Natural killer cell treated with Interleukin-12 subunit alpha and Interleukin-12 subunit beta and Interleukin-15 and Interleukin-18, amount 100 ng/mL, for 72 hours (primary cell): ENCODE results near the gene IGSF3. TPM values are rescaled to one million over a fixed set of nuclear protein-coding genes. Genes with fewer than 3 reads are reported as not detected.
"Not testable (repeated sequence)": the region's sequence is repeated elsewhere in the genome, so short reads cannot be mapped to it uniquely, and the experiment has no call there.

Experiments used
- ATAC-seq, 2 donors: fragments of 150-1000 bp; cut with Tn5 transposase in 1 of 2; sonication (Bioruptor Pico), chemical (Tn5 transposase) in 1 of 2; 2 replicates each; pipeline ENCODE4 v1.10.0; 2021
- DNase-seq: peaks from one replicate; pipeline ENCODE4 v3.0.0; 2022; ENCODE audit warnings: low spot score
- H3K27ac Mint-ChIP-seq, 2 donors: 1 replicate in 1 of 2; 2 replicates in 1 of 2; pipeline ENCODE4 v1.8.0; 2022; ENCODE audit warnings: mixed read lengths in 2 of 2, mild to moderate bottlenecking in 1 of 2, moderate library complexity in 1 of 2
- H3K27me3 Mint-ChIP-seq, 2 donors: 1 replicate in 1 of 2; 2 replicates in 1 of 2; pipeline ENCODE4 v1.8.0; 2022; ENCODE audit warnings: mixed read lengths in 2 of 2
- H3K36me3 Mint-ChIP-seq: one replicate; pipeline ENCODE4 v1.8.0; 2022; ENCODE audit warnings: mixed read lengths
- H3K4me1 Mint-ChIP-seq, 2 donors: 1 replicate in 1 of 2; 2 replicates in 1 of 2; pipeline ENCODE4 v1.8.0; 2022; ENCODE audit warnings: low read depth in 2 of 2, mixed read lengths in 2 of 2, mild to moderate bottlenecking in 1 of 2
- H3K4me3 Mint-ChIP-seq: one replicate; pipeline ENCODE4 v1.8.0; 2022; ENCODE audit warnings: mixed read lengths
- H3K9me3 Mint-ChIP-seq: 2 replicates; pipeline ENCODE4 v1.8.0; 2022; ENCODE audit warnings: mixed read lengths
- total RNA-seq, 2 donors: library from RNA; stranded (reverse); gene quantifications; one replicate each; pipeline ENCODE4 v1.2.3, GENCODE V29; 2022

IGSF3 gene
- total RNA-seq, 2 donors from 2014 or later: 0.24 to 0.36 TPM

DNA sequence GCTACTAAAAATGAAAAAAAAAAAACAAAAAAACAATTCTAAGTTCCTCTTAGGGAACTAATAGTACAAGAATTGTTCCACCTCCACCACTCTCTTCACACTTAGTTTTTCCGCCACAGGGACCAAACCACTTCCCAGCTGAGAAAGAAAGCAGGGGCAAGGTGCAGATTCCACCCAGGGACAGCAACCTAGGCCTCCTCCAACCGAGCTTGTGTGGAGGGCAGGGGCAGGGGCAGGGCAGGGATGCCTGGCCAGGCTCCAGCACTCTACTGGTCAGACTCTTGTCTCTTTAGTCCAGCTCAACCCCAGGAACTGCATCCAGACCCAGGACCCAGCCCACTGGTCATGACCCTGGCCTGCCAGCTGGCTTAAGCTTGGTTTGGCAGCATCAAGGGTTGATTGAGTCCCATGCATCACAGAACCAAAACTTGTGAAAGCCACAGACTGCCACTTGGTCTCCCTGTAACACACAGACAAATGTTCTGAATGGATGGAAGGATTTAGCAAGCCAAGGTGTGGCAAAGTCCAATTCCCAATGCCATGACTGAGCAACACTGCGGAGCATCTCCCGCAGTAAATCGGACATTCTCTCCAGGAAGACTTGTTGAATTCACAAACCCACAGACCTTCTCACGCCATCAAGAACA is 77.1 kb downstream of the IGSF3 start:
- Mint-ChIP-seq H3K27ac (peak overlapping the region in 1 of 2 donors; percentile 57), H3K27me3 (peaks cover 26 to 43% of the 10 kb centered on the region in 2 donors), H3K4me1 (peaks cover 23% of the 10 kb centered on the region in 2 donors), H3K4me3 (peak overlapping the region; percentile 36)
- peak in 1 of 2 donors; percentile 62 for ATAC-seq
- not testable (repeated sequence) for DNase-seq, H3K36me3 Mint-ChIP-seq, H3K9me3 Mint-ChIP-seq

DNA sequence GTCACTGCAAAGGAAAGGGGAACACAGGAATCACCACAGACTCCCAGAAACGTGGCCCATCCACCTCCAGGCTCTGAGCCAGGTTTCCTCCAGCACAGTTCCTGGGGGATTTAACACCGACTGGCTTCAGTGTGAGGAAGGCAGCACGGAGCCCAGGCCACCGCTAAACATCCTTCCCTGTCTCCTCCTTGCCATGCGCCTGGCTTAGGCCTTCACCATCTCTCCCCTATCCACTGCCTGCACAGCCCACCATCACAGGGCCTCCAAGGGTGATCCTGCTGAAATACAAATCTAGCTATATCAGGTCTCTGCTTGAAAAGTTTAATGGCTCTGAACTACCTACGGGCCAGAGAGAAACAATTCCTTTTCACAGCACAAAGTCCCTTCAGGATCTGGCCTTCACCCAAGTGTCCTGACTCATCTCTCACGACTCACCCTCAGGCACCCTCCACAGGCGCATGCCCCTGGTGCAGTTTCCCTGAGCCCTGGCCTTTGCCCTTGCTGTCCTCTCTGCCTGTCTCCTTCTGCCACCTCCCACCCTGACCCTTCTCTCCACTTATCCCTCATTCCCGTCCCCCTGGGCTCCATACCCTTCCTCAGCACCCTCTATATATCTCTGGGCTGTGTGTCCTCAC is 78.3 kb downstream of the IGSF3 start:
- not testable (repeated sequence) for DNase-seq, H3K9me3 Mint-ChIP-seq, H3K36me3 Mint-ChIP-seq, ATAC-seq
- Mint-ChIP-seq H3K4me1 (peaks cover 23% of the 10 kb centered on the region in 2 donors), H3K4me3 (peak overlapping the region; percentile 36), H3K27ac (peak overlapping the region in 1 of 2 donors; percentile 35), H3K27me3 (peaks cover 23 to 35% of the 10 kb centered on the region in 2 donors)

DNA sequence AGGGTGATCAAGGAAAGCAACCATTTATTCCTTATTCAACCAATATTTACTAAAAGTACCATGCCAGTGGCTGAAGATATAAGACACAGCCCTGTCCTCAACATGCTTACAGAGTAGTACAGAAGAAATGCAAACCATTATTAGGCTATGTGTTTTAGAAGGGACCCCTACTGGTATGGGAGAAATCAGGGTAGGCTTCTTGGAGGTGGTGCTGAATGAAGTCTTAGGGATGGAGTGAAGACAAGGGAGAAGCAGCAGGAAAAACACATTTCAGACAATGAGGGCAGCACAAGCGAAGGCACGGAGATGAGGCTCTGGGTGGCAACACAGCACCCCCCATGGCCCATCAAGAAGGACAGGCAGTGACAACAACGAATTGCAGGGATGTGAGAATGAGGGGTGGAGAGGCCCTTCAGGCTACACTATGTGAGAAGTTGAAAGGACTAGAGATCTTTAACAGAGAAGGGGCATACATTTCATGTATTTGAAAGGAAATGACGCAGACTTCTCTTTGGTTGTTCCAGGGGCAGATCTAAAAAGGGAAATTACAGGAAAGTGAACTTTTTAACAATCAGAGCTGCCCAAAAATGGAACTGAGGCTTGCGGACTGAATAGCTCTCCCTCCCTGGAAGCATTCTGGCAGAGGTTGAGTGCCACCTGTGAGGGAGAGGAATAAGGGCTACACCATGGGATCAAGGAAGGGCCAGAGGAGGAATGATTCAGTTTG is 79.9 kb downstream of the IGSF3 start:
- Mint-ChIP-seq H3K4me1 (peaks cover 23% of the 10 kb centered on the region in 2 donors), H3K9me3 (no peaks in the 10 kb centered on the region), H3K27ac (peak overlapping the region in 1 of 2 donors; percentile 6), H3K4me3 (no peak overlapping the region), H3K27me3 (peaks cover 23 to 35% of the 10 kb centered on the region in 2 donors), H3K36me3 (no peaks in the 10 kb centered on the region)
- no peak for DNase-seq
- ATAC-seq: no peak

DNA sequence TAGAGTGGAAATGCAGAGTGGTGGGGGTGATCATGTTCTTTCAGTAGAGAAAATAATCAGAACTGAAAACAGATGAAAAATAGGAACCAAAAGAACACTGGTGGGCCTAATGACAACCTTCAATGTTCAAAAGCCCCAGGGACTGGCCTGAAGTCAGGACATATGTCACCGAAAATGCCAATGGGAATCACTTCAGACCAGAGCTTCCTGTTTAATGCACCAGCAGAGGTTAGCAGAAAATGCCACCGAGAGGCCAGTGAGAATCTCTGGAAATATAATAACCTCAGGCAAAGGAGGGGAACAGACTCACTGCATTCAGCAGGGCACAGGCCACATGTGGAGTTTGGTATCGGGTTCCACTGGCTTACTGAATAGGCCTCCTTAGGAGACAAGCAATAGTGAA is 80.8 kb downstream of the IGSF3 start:
- Mint-ChIP-seq H3K27me3 (peaks cover 31 to 35% of the 10 kb centered on the region in 2 donors), H3K4me1 (peaks cover 23% of the 10 kb centered on the region in 2 donors), H3K36me3 (no peaks in the 10 kb centered on the region), H3K27ac (peak overlapping the region in 1 of 2 donors; percentile 65), H3K9me3 (no peaks in the 10 kb centered on the region), H3K4me3 (no peak overlapping the region)
- DNase-seq (no peak), ATAC-seq (no peak)

DNA sequence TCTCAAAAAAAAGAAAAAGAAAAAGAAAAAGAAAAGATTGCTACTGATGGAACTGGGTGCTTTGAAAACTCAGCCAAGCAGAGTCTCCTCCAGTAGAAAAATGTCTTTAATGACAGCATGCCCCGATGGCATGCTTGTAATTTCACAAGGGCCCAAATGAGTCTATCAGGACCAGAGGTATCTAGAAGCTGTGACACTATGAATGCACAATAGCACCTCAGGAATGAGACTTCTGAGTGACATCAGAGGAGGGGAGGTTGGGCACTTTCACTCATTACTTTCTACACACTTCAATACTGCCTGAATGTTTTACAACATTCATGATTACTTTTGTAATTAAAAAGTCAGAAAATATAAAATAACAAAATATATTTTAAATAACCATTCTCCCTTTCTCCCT is 81.6 kb downstream of the IGSF3 start:
- no peaks in the 10 kb centered on the region for H3K9me3 Mint-ChIP-seq
- H3K27me3 Mint-ChIP-seq: peaks cover 31 to 35% of the 10 kb centered on the region in 2 donors
- no peak overlapping the region for H3K4me3 Mint-ChIP-seq
- peaks cover 23% of the 10 kb centered on the region in 2 donors for H3K4me1 Mint-ChIP-seq
- no peak for ATAC-seq
- no peaks in the 10 kb centered on the region for H3K36me3 Mint-ChIP-seq
- DNase-seq: no peak
- no peak overlapping the region for H3K27ac Mint-ChIP-seq

DNA sequence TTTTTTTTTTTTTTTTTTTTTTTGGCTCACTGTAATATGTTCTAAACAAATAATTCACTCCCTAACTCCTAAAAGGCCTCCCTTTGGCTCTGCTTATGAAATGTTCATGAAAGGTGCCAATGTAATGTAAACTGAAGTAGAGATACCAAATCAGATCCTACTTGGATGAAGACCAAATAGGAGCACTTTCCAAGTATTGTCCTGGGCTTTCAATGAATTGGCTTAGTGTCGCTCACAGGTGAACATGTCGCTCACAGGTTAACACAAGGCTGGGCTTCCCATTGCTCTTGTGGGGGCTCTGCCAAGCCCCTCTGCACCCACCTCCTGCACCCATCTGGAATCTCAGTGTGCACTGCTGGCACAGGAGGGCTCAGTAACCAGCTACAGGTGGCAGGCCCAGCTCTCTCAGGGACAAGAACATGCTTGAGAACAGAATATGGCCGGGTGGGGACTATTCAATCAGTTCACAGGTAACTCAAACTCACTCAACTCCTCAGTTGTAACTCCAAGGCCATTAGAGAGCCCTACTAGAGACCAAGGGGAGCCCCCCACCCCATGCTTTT is 86.1 kb downstream of the IGSF3 start:
- no peaks in the 10 kb centered on the region for H3K4me1 Mint-ChIP-seq
- no peak overlapping the region for H3K4me3 Mint-ChIP-seq
- no peak overlapping the region for H3K27ac Mint-ChIP-seq

DNA sequence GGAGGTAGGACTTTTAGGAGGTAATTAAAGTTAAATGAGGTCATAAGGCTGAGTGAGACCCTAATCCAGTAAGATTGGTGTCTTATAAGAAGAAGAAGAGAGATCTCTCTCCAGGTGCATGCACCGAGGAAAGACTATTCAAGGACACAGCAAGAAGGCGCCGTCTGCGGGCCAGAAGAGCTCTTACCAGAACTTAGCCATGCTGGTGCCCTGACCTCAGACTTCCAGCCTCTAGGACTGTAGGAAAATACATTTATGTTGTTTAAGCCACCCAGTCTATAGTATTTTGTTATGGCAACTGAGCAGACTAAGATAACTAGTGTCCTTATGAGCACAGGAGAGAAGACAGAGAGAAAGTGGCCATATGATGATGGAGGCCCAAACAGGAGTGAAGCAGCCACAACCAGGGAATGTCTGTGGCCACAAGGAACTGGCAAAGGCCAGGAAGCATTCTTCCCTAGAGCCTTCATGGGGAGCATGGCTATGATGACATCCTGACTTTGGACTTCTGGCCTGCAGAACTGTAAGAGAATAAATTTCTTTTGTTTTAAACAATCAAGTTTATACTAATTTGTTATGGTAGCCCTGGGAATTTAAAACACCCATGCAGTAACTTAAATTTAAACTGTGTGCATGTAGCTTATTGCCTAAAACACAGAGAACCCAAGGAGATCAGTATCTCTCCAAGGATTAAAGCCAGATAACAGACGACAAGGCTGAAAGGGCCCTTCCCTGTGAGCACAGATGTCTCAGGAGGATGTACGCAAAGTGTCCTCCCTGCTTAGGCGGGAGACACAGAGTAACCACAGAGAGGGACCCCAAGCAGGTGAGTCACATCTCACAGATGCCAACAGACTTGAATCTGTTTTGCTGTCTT is 86.8 kb downstream of the IGSF3 start:
- Mint-ChIP-seq H3K4me3 (no peak overlapping the region), H3K9me3 (no peaks in the 10 kb centered on the region), H3K27ac (no peak overlapping the region), H3K4me1 (no peaks in the 10 kb centered on the region), H3K36me3 (no peaks in the 10 kb centered on the region), H3K27me3 (peaks cover 8 to 25% of the 10 kb centered on the region in 2 donors)
- DNase-seq: no peak
- no peak for ATAC-seq

More for the DNA sequence above, 86.1 kb downstream of the IGSF3 start:
- no peak for DNase-seq
- no peak for ATAC-seq
- Mint-ChIP-seq H3K9me3 (no peaks in the 10 kb centered on the region), H3K27me3 (peaks cover 14 to 26% of the 10 kb centered on the region in 2 donors), H3K36me3 (no peaks in the 10 kb centered on the region)

DNA sequence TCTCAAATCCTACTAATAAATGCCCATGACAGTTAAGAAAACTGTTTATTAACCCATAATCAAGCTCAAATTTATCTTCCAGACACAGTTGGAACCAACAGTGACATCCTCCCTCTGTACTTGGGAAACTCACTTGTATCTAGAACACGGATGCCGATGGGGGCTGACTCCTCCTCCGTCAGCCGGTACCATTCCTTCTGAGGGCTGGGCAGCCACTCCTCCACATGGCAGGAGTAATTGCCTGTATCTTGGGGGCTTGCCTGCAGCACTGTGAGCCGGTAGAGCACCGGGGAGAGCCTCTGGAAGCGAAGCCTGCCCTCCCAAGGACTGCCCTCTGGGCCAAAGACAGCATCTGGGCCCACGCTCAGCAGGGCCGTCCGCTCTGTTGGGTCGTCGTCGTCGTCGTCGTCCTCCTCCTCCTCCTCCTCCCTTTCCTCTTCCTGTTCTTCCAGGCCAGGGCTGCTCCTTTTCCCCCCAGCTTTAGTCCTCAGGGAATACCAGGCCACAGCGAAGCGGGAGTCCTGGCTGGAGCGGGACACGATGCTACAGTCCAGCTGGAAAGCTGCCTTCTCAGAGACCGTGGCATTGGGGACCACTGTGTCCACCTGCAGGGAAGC is 88.2 kb downstream of the IGSF3 start:
- Mint-ChIP-seq H3K27ac (no peak overlapping the region), H3K36me3 (no peaks in the 10 kb centered on the region), H3K4me1 (peaks cover 0 to 8% of the 10 kb centered on the region in 2 donors), H3K4me3 (no peak overlapping the region), H3K27me3 (peaks cover 8 to 27% of the 10 kb centered on the region in 2 donors), H3K9me3 (no peaks in the 10 kb centered on the region)
- no peak for ATAC-seq
- no peak for DNase-seq

DNA sequence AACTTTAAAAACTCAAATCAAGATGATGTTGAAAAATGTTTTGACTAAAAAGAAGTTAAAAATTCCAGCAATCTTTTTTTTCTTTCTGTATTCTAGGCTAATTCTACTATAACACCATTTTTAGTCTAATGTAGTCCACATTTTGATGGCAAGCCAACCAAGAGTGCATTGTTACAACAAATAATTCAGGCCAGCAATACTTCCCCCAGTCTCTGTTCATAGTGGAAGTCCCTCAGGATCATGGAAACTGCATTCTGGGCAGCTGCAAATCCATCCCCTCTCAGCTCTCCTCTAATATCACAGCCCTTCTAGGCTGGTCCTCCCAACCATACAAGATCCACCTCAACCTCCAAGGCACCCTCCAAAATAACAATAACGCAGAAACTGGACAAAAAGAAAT is 89.0 kb downstream of the IGSF3 start:
- ATAC-seq (no peak), DNase-seq (no peak)
- H3K4me1 Mint-ChIP-seq: peaks cover 4 to 9% of the 10 kb centered on the region in 2 donors
- no peaks in the 10 kb centered on the region for H3K9me3 Mint-ChIP-seq
- peaks cover 8 to 26% of the 10 kb centered on the region in 2 donors for H3K27me3 Mint-ChIP-seq
- H3K4me3 Mint-ChIP-seq: no peak overlapping the region
- H3K36me3 Mint-ChIP-seq: no peaks in the 10 kb centered on the region
- H3K27ac Mint-ChIP-seq: no peak overlapping the region

DNA sequence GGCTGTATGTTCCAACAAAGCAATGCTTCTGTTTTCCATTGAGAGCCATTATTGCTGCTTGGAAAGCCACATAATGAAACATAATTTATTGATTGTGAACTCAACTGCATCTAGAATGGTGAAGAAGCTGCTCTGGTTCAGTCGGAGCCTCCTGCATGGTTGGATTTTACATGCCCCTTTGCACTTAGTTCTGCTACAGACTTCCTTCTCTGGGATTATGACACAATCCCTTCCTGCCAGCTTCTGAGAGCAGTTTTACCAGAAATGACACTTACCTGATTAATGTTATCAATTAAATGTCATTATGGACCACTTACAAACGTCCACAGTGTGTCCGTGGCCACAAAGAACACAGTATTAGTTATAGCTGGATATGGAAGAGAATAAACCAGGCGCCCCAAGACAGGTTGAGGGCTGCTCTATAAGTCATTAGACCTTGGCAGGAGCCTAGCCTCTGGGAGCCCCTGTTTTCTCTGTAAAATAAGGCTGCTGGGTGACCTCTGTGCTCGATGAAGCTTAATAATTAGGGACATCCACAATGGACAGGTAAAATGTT is 89.7 kb downstream of the IGSF3 start:
- H3K36me3 Mint-ChIP-seq: no peaks in the 10 kb centered on the region
- no peaks in the 10 kb centered on the region for H3K9me3 Mint-ChIP-seq
- H3K4me1 Mint-ChIP-seq: peaks cover 4 to 9% of the 10 kb centered on the region in 2 donors
- ATAC-seq (no peak), DNase-seq (no peak)
- peak overlapping the region in 1 of 2 donors; percentile 27 for H3K27ac Mint-ChIP-seq
- no peak overlapping the region for H3K4me3 Mint-ChIP-seq
- peaks cover 8 to 25% of the 10 kb centered on the region in 2 donors for H3K27me3 Mint-ChIP-seq

DNA sequence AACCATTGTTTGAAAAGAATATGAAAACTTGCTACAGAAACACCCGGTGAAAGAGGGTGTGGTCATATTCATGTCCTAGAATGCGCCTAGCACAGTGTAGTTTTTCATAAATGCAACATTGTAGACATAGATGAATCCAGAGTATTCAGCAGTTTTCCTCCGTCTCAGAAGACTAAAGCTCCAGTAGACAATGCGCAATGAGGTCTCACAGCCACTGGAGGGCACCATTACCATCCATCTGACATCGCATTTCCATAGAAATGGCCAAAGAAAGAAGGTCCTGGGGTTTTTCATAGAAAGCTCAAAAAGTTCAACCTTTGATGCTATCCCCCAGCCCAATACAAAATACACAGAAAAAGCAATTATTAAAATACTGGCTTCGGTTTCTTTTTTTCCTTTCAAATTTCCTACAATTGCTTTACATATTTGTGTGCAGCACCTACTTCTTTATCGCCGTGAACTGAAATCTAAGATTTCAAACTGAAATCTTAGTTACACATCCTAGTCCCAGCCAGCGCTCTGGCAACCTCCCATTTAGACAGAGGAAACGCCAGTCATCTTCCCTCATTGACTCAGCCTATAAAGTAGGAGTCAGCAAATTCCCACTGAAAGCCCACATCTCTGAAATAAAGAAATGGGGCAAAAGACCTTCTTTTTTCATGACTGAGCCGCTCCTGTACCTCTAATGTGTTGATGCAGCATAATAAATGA is 92.8 kb downstream of the IGSF3 start:
- no peaks in the 10 kb centered on the region for H3K36me3 Mint-ChIP-seq
- no peak overlapping the region for H3K4me3 Mint-ChIP-seq
- no peak overlapping the region for H3K27ac Mint-ChIP-seq
- ATAC-seq (no peak), DNase-seq (no peak)
- H3K4me1 Mint-ChIP-seq: peaks cover 19 to 25% of the 10 kb centered on the region in 2 donors
- H3K27me3 Mint-ChIP-seq: peaks cover 0 to 17% of the 10 kb centered on the region in 2 donors
- H3K9me3 Mint-ChIP-seq: no peaks in the 10 kb centered on the region

DNA sequence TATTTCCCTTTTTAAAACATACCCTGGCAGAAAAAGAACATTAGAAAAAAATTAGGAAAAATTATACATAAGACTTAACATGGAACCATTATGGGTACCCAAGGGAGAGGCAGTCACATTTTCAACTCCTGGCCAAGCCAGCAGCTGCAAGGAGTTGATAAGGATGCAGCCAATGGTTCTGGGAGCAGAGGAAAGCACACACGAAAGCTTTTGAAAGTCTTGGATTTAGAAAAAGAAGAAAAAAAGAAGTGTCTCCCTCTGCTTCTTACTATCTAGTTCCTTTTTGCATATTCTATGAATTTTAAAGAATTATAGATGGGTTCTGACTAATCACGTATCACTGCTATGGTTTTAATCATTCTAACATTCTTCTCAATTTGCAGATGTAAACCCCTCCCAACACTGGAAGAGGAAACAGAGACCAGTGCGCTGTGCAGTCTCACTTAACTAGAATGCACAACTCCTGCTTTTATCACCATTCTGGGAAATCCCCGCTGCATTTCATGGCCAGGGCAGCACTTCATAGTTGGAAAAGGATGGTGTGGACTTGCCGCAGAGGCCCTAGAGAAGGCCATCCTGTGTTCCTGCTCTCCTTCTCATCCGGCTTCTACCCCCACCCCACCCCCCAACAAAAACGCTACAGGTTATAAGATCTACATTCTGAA is 94.0 kb downstream of the IGSF3 start:
- no peak overlapping the region for H3K4me3 Mint-ChIP-seq
- no peak overlapping the region for H3K27ac Mint-ChIP-seq
- peaks cover 0 to 12% of the 10 kb centered on the region in 2 donors for H3K27me3 Mint-ChIP-seq
- DNase-seq: no peak
- peaks cover 6% of the 10 kb centered on the region for H3K36me3 Mint-ChIP-seq
- no peaks in the 10 kb centered on the region for H3K9me3 Mint-ChIP-seq
- no peak for ATAC-seq
- peaks cover 30 to 36% of the 10 kb centered on the region in 2 donors for H3K4me1 Mint-ChIP-seq
